Measurements from ENCODE around the gene NAA16. TPM values are rescaled to one million over a fixed set of nuclear protein-coding genes. Genes with fewer than 3 reads are reported as not detected.
"Not testable (repeated sequence)": the region's sequence is repeated elsewhere in the genome, so short reads cannot be mapped to it uniquely, and the experiment has no call there.

NAA16 gene
- polyA plus RNA-seq, 1 donor from 2014 or later = 57.0 TPM

- Histone ChIP-seq H3K27ac (ENCODE audit: low read length) (no peak overlapping the region), H3K79me2 (replicated peaks; ENCODE audit: insufficient read depth, low read length) (no peaks in the 10 kb centered on the region), H3K9ac (ENCODE audit: low read length) (no peak overlapping the region), H3K4me2 (ENCODE audit: low read length) (no peak overlapping the region), H3K9me2 (ENCODE audit: insufficient read depth, low read length) (no peaks in the 10 kb centered on the region), H3K36me3 (ENCODE audit: insufficient read depth, low read length) (no peaks in the 10 kb centered on the region), H3K9me3 (ENCODE audit: low read length) (no peaks in the 10 kb centered on the region), H3K27me3 (ENCODE audit: insufficient read depth, low read depth, low read length) (no peaks in the 10 kb centered on the region), H3F3A (ENCODE audit: insufficient read depth, low read length, poor library complexity, severe bottlenecking) (no peaks in the 10 kb centered on the region), H3K4me3 (ENCODE audit: low read length) (no peak overlapping the region), H4K20me1 (ENCODE audit: insufficient read depth) (no peaks in the 10 kb centered on the region), H2AFZ (ENCODE audit: low read depth, low read length) (no peak overlapping the region)
- TF ChIP-seq SMC3 (conservative IDR thresholded peaks at IDR 0.05; ENCODE audit: poor library complexity) = peak; percentile 78
- TF ChIP-seq EP300 (conservative IDR thresholded peaks at IDR 0.05; ENCODE audit: poor library complexity, severe bottlenecking) = no peak
- TF ChIP-seq CTCF (IDR thresholded peaks at IDR 0.05; ENCODE audit: poor library complexity, severe bottlenecking) = peak; percentile 81
- peak; percentile 73 for TF ChIP-seq RAD21 (conservative IDR thresholded peaks at IDR 0.05)
Measured at GRCh38 chr13:41352935-41353840, 42.1 kb downstream of the NAA16 start.

GRCh38 chr13:41354416-41354815 is 43.3 kb downstream of the NAA16 start:
- TF ChIP-seq CTCF (IDR thresholded peaks at IDR 0.05; ENCODE audit: poor library complexity, severe bottlenecking) = no peak
- no peaks in the 10 kb centered on the region for H3K79me2 ChIP-seq (replicated peaks; ENCODE audit: insufficient read depth, low read length)
- H3K9me2 ChIP-seq (ENCODE audit: insufficient read depth, low read length) = no peaks in the 10 kb centered on the region
- no peaks in the 10 kb centered on the region for H3K9me3 ChIP-seq (ENCODE audit: low read length)
- peaks cover 2% of the 10 kb centered on the region for H3K36me3 ChIP-seq (ENCODE audit: insufficient read depth, low read length)
- H3F3A ChIP-seq (ENCODE audit: insufficient read depth, low read length, poor library complexity, severe bottlenecking) = no peaks in the 10 kb centered on the region
- H2AFZ ChIP-seq (ENCODE audit: low read depth, low read length) = no peak overlapping the region
- no peak overlapping the region for H3K9ac ChIP-seq (ENCODE audit: low read length)
- H3K27ac ChIP-seq (ENCODE audit: low read length) = no peak overlapping the region
- H3K27me3 ChIP-seq (ENCODE audit: insufficient read depth, low read depth, low read length) = no peaks in the 10 kb centered on the region
- no peaks in the 10 kb centered on the region for H4K20me1 ChIP-seq (ENCODE audit: insufficient read depth)
- H3K4me3 ChIP-seq (ENCODE audit: low read length) = no peak overlapping the region
- H3K4me2 ChIP-seq (ENCODE audit: low read length) = no peak overlapping the region

GRCh38 chr13:41356385-41356648 is 45.2 kb downstream of the NAA16 start:
- not testable (repeated sequence) for H3K9me3 ChIP-seq (ENCODE audit: low read length); H3K9ac ChIP-seq (ENCODE audit: low read length); H3F3A ChIP-seq (ENCODE audit: insufficient read depth, low read length, poor library complexity, severe bottlenecking); H3K27me3 ChIP-seq (ENCODE audit: insufficient read depth, low read depth, low read length); H2AFZ ChIP-seq (ENCODE audit: low read depth, low read length); H3K4me2 ChIP-seq (ENCODE audit: low read length); H3K9me2 ChIP-seq (ENCODE audit: insufficient read depth, low read length); H3K27ac ChIP-seq (ENCODE audit: low read length); H3K36me3 ChIP-seq (ENCODE audit: insufficient read depth, low read length); H3K4me3 ChIP-seq (ENCODE audit: low read length); H3K79me2 ChIP-seq (replicated peaks; ENCODE audit: insufficient read depth, low read length); H4K20me1 ChIP-seq (ENCODE audit: insufficient read depth)
